ENCODE measurements around the gene UBL3.

The UBL3 gene

GRCh38 chr13:29815336-29815735 lies 35.1 kb downstream of the UBL3 start:
- no peak for DNase-seq (ENCODE audit: extremely low read depth in 1 of 2, low read depth in 1 of 2)

- no peak for DNase-seq (ENCODE audit: extremely low read depth in 1 of 2, low read depth in 1 of 2)
Observed at GRCh38 chr13:29810898-29811297, 39.5 kb downstream of the UBL3 start.

GRCh38 chr13:29810145-29810742 lies 40.2 kb downstream of the UBL3 start:
- no peak for DNase-seq (ENCODE audit: extremely low read depth in 1 of 2, low read depth in 1 of 2)

GRCh38 chr13:29808264-29808663 lies 42.2 kb downstream of the UBL3 start:
- no peak for DNase-seq (ENCODE audit: extremely low read depth in 1 of 2, low read depth in 1 of 2)

GRCh38 chr13:29805994-29806979 lies 44.1 kb downstream of the UBL3 start:
- peak in 1 of 2 donors; percentile 31 for DNase-seq (ENCODE audit: extremely low read depth in 1 of 2, low read depth in 1 of 2)

- DNase-seq (ENCODE audit: extremely low read depth in 1 of 2, low read depth in 1 of 2), result no peak
Observed at GRCh38 chr13:29803221-29803620, 47.2 kb downstream of the UBL3 start.

- DNase-seq (ENCODE audit: extremely low read depth in 1 of 2, low read depth in 1 of 2), result no peak
Observed at GRCh38 chr13:29802621-29803020, 47.8 kb downstream of the UBL3 start.

GRCh38 chr13:29801737-29802305 lies 48.6 kb downstream of the UBL3 start:
- no peak for DNase-seq (ENCODE audit: extremely low read depth in 1 of 2, low read depth in 1 of 2)

GRCh38 chr13:29801102-29801501 lies 49.3 kb downstream of the UBL3 start:
- DNase-seq (ENCODE audit: extremely low read depth in 1 of 2, low read depth in 1 of 2), result no peak

- no peak for DNase-seq (ENCODE audit: extremely low read depth in 1 of 2, low read depth in 1 of 2)
Observed at GRCh38 chr13:29800687-29801086, 49.7 kb downstream of the UBL3 start.

- no peak for DNase-seq (ENCODE audit: extremely low read depth in 1 of 2, low read depth in 1 of 2)
Observed at GRCh38 chr13:29799041-29799440, 51.4 kb downstream of the UBL3 start.

- no peak for DNase-seq (ENCODE audit: extremely low read depth in 1 of 2, low read depth in 1 of 2)
Observed at GRCh38 chr13:29791997-29792780, 58.2 kb downstream of the UBL3 start.

GRCh38 chr13:29791508-29791907 lies 58.9 kb downstream of the UBL3 start:
- DNase-seq (ENCODE audit: extremely low read depth in 1 of 2, low read depth in 1 of 2), result no peak

- DNase-seq (ENCODE audit: extremely low read depth in 1 of 2, low read depth in 1 of 2), result no peak
Observed at GRCh38 chr13:29786698-29787097, 63.7 kb downstream of the UBL3 start.

GRCh38 chr13:29785978-29786377 lies 64.4 kb downstream of the UBL3 start:
- no peak for DNase-seq (ENCODE audit: extremely low read depth in 1 of 2, low read depth in 1 of 2)

- no peak for DNase-seq (ENCODE audit: extremely low read depth in 1 of 2, low read depth in 1 of 2)
Observed at GRCh38 chr13:29782798-29783197, 67.6 kb downstream of the UBL3 start.

- no peak for DNase-seq (ENCODE audit: extremely low read depth in 1 of 2, low read depth in 1 of 2)
Observed at GRCh38 chr13:29774830-29775229, 75.6 kb downstream of the UBL3 start.

GRCh38 chr13:29771247-29771646 lies 79.2 kb downstream of the UBL3 start:
- DNase-seq (ENCODE audit: extremely low read depth in 1 of 2, low read depth in 1 of 2), result no peak

GRCh38 chr13:29767006-29767405 lies 83.4 kb downstream of the UBL3 start:
- no peak for DNase-seq (ENCODE audit: extremely low read depth in 1 of 2, low read depth in 1 of 2)

- DNase-seq (ENCODE audit: extremely low read depth in 1 of 2, low read depth in 1 of 2), result no peak
Observed at GRCh38 chr13:29763436-29764180, 86.8 kb downstream of the UBL3 start.
